Activated CD4-positive, alpha-beta T cell treated with anti-CD3 and anti-CD28 coated beads, Interleukin-2, amount 10 ng/mL, durations not matched to agents 7 days and 5 days (primary cell): ENCODE measurements around the gene UBE2QL1. TPM values are rescaled to one million over a fixed set of nuclear protein-coding genes. Genes with fewer than 3 reads are reported as not detected.

Experiments
- CTCF ChIA-PET: fragments of 350-600 bp; sonication (Branson Sonifier 250); formaldehyde crosslinking; loops from one replicate; lab custom pipeline; 2021; ENCODE audit warnings: antibody characterized with exemption; lab: Charles Lee
- POLR2A ChIA-PET: fragments of 350-600 bp; sonication (Branson Sonifier 250); formaldehyde crosslinking; loops from one replicate; lab custom pipeline; 2021; ENCODE audit warnings: antibody characterized with exemption; lab: Charles Lee
- DNase-seq: peaks from one replicate; pipeline ENCODE4 v3.0.0-alpha.2; 2020
- H3K27ac Mint-ChIP-seq: one replicate; pipeline ENCODE4 v1.8.0; 2021; ENCODE audit warnings: mild to moderate bottlenecking, moderate library complexity, mixed read lengths
- H3K27me3 Mint-ChIP-seq: one replicate; pipeline ENCODE4 v1.8.0; 2021; ENCODE audit warnings: mixed read lengths
- H3K36me3 Mint-ChIP-seq: one replicate; pipeline ENCODE4 v1.8.0; 2021; ENCODE audit warnings: low read depth, mixed read lengths
- H3K4me1 Mint-ChIP-seq: one replicate; pipeline ENCODE4 v1.8.0; 2021; ENCODE audit warnings: mixed read lengths
- H3K4me3 Mint-ChIP-seq: one replicate; pipeline ENCODE4 v1.8.0; 2021; ENCODE audit warnings: mild to moderate bottlenecking, moderate library complexity, mixed read lengths
- H3K9me3 Mint-ChIP-seq: one replicate; pipeline ENCODE4 v1.8.0; 2021; ENCODE audit warnings: mixed read lengths
- total RNA-seq, 2 experiments: library from RNA; stranded (reverse); gene quantifications; one replicate each; pipeline ENCODE4 v1.2.3, GENCODE V29; 2021

The UBE2QL1 gene
- total RNA-seq, 2 experiments from 2014 or later: not detected

DNA sequence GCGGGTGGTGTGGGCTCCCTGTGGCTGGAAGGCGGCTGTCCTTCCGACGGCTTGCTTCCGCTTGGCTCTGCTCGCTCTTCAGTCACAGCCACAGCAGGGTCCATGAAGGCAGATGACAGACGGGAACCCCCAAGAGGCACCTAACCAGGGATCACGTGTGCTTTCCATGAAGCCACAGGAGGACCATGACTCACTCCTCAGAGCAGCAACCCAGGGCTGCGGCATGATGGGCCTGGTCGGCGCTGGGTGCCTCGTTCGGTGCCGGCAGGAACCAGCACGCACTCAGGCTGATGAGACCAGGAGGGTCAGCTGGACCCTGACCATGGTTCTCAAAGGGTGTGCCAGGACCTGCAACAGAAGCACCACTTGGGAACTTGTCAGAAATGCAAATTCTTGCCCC, 37.5 kb upstream of the UBE2QL1 start:
- no peaks in the 10 kb centered on the region for H3K9me3 Mint-ChIP-seq
- H3K4me1 Mint-ChIP-seq: no peaks in the 10 kb centered on the region
- no peak overlapping the region for H3K4me3 Mint-ChIP-seq
- H3K36me3 Mint-ChIP-seq: no peaks in the 10 kb centered on the region
- ChIA-PET POLR2A (no interaction called here), CTCF (no interaction called here)
- DNase-seq: no peak
- H3K27me3 Mint-ChIP-seq: no peaks in the 10 kb centered on the region
- no peak overlapping the region for H3K27ac Mint-ChIP-seq

DNA sequence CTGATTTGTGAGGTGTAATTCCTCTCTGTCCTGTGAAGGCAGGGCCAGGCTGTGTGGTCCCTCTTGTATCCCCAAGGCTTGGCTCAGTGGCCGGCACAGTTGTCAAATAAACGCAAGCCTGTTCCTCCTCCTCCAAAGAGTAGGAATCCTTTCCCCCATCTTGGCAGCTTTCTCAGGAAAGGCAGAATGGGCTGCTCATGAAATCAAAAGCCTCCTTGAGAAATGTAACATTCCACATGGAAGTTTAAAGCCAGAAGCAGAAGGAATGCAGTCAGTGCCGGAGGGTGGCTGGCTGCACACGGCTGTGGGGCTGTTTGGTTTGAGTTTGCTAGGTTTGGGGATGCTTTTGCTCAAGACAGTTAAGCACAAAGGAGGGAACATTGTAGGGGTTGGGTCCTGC, 35.8 kb upstream of the UBE2QL1 start:
- H3K36me3 Mint-ChIP-seq: no peaks in the 10 kb centered on the region
- H3K4me1 Mint-ChIP-seq: no peaks in the 10 kb centered on the region
- ChIA-PET CTCF (no interaction called here), POLR2A (no interaction called here)
- DNase-seq: no peak
- H3K9me3 Mint-ChIP-seq: no peaks in the 10 kb centered on the region
- no peaks in the 10 kb centered on the region for H3K27me3 Mint-ChIP-seq
- H3K27ac Mint-ChIP-seq: no peak overlapping the region
- no peak overlapping the region for H3K4me3 Mint-ChIP-seq

DNA sequence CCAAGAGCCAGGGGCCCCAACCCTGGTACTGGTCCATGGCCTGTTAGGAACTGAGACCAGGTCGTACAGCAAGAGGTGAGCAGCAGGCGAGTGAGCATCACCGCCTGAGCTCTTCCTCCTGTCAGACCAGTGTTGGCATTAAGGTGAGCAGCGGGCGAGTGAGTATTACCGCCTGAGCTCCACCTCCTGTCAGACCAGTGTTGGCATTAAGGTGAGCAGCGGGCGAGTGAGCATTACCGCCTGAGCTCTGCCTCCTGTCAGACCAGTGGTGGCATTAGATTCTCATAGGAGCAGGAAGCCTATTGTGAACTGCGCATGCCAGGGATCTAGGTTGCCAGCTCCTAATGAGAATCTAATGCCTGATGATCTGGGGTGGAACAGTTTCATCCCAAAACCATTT, 31.0 kb upstream of the UBE2QL1 start:
- ChIA-PET POLR2A (no interaction called here), CTCF (no interaction called here)
- Mint-ChIP-seq H3K27ac (no peak overlapping the region), H3K4me3 (no peak overlapping the region), H3K9me3 (no peaks in the 10 kb centered on the region), H3K36me3 (no peaks in the 10 kb centered on the region), H3K4me1 (no peaks in the 10 kb centered on the region), H3K27me3 (no peaks in the 10 kb centered on the region)
- DNase-seq: no peak

DNA sequence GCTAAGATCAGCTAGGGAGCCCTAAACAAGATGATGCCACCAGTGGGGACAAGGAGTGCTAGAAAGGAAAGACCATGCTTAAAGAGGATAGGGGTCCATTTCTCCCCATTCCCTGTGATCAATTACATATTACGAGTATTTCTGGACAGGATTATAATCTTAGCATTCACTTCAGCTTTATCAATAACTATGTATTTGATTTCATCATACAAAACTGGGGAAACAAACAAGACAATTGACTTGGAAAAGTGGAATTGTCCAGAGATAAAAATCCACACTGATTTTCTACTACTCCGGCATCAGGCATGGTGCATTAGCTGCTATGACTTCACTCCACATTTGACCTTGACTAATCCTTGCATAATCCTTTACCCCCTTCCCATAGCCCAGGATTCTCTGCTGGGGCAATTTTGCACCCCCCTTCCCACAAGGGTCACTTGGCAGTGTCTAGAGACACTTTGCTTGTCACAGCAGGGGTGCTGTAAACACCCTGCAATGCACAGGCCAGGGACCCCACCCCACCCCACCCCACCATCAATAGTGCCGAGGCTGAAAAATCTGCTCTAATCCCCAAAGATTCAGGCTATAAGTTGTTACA, 29.9 kb upstream of the UBE2QL1 start:
- Mint-ChIP-seq H3K36me3 (no peaks in the 10 kb centered on the region), H3K4me1 (no peaks in the 10 kb centered on the region), H3K9me3 (no peaks in the 10 kb centered on the region), H3K4me3 (no peak overlapping the region), H3K27me3 (no peaks in the 10 kb centered on the region), H3K27ac (no peak overlapping the region)
- ChIA-PET POLR2A (no interaction called here), CTCF (no interaction called here)
- no peak for DNase-seq

DNA sequence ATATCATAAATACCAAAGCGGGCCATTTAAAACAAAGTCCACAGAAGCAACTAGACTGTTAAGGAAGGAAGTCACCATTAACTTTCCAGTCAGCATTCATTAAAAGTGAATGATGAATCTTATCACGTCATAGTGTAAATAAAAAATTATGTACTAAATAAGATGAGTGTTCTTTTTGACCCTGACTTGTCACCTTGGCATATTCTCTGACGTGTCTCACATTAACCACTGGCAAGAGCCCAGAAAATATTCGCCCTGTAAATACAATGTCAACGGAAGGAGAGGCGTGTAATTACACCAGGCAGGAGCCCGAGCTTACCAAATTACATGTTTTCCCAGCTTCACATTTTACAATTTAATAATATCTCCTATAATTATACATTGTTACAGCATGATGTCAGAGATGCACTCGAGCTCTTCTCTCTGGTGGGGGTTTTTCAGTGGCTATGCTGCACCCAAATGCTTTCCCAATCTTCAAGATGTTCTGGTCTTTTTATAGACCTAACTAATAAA, 29.3 kb upstream of the UBE2QL1 start:
- no peaks in the 10 kb centered on the region for H3K9me3 Mint-ChIP-seq
- CTCF ChIA-PET: interaction anchor here (1.4 kb wide), 1 partner anchor 10 kb away, joined by 5 read pairs; no protein-coding TSS in a partner anchor

DNA sequence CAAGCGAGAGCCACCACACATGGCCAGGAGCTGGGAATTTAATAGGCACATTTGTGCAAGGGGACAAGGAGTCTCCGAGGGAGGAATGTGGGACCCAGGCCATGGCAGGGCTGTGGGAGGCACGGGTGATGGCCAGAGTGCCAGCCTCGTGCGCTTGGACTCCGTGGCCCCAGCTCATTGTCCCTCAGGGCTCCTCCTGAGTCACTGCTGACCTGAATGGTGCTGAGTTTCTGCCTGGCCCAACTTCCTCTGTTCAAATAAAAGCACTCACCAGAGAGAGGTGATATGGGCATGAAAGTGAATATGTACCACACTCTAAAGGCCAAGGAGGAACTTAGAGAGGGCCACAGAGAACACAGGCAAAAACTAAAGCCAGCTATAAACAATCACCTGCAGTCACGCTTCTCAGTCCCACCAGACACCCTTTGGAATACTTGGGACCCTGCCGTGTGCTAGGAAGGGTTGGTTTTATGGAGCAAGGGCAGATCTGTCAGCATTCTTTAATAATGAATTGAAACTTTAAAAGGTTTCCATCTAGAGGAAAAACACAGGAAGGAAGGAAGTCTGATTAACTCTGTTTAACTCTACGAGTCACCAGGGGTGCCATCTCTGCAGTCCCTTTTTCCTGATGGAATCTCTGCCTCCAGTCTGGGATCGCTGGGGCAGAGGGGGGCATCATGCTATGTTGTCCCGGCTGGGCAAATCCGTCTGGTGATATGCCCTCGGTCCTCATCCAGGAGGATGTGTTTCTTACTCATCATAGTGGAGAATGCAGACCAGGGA, 25.1 kb upstream of the UBE2QL1 start:
- Mint-ChIP-seq H3K36me3 (no peaks in the 10 kb centered on the region), H3K27me3 (peaks cover 5% of the 10 kb centered on the region), H3K27ac (no peak overlapping the region), H3K4me3 (no peak overlapping the region), H3K9me3 (no peaks in the 10 kb centered on the region), H3K4me1 (no peaks in the 10 kb centered on the region)
- CTCF ChIA-PET: interaction anchor here (1.3 kb wide), 1 partner anchor 11 kb away, joined by 4 read pairs; no protein-coding TSS in a partner anchor
- DNase-seq: no peak
- POLR2A ChIA-PET: no interaction called here

More for the DNA sequence above, 29.3 kb upstream of the UBE2QL1 start:
- Mint-ChIP-seq H3K27ac (no peak overlapping the region), H3K4me1 (no peaks in the 10 kb centered on the region), H3K4me3 (no peak overlapping the region), H3K27me3 (no peaks in the 10 kb centered on the region), H3K36me3 (no peaks in the 10 kb centered on the region)
- no peak for DNase-seq
- POLR2A ChIA-PET: no interaction called here

DNA sequence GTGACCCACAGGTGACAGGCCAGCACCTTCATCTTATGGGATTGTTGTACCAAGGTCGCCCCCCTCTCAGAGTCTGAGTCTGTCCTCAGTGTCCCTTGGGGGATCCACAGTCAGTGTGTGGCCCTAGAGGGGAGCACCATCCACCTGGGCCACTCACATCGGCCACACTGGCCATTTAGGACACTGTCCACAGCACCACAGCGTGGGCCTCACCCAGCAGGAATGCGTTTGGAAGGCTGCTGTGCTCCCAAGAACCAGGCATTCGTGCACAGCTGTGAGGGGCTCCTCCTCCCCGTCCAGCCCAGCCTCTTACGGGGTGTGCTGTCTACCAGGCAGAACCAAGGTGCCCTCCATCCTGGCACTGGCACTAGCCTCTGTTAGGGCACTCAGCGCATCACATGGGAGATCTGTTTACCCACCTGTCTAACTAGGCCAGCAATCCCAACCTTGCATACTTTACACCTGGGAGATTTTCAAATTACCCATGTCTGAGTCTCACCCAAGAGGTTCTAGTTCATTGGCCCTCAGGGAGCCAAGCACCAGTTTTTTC, 24.5 kb upstream of the UBE2QL1 start:
- POLR2A ChIA-PET: no interaction called here
- Mint-ChIP-seq H3K4me1 (no peaks in the 10 kb centered on the region), H3K9me3 (no peaks in the 10 kb centered on the region), H3K4me3 (no peak overlapping the region), H3K27me3 (peaks cover 6% of the 10 kb centered on the region), H3K27ac (no peak overlapping the region), H3K36me3 (no peaks in the 10 kb centered on the region)
- CTCF ChIA-PET: no interaction called here
- no peak for DNase-seq

DNA sequence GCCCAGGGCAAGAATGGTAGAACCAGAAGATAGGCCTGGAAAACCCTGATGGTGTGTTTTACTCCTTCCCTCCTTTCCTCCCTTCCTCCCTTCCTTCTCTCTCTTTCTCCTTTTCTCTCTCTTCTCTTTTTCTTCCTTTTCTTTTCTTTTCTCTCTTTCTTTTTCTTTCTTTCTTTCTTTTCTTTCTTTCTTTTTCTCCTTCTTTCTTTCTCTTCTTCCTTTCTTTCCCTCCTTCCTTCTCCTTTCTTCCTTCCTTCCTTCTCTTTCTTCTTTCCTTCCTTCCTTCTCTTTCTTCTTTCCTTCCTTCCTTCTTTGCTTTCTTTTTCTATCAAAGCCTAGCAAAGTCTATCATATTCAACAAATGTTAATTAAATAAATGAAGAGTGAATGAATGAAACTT, 24.0 kb upstream of the UBE2QL1 start:
- no peaks in the 10 kb centered on the region for H3K4me1 Mint-ChIP-seq
- H3K9me3 Mint-ChIP-seq: no peaks in the 10 kb centered on the region
- POLR2A ChIA-PET: no interaction called here
- CTCF ChIA-PET: no interaction called here
- H3K27ac Mint-ChIP-seq: no peak overlapping the region
- no peak overlapping the region for H3K4me3 Mint-ChIP-seq
- H3K36me3 Mint-ChIP-seq: no peaks in the 10 kb centered on the region
- H3K27me3 Mint-ChIP-seq: peaks cover 9% of the 10 kb centered on the region
- DNase-seq: no peak

DNA sequence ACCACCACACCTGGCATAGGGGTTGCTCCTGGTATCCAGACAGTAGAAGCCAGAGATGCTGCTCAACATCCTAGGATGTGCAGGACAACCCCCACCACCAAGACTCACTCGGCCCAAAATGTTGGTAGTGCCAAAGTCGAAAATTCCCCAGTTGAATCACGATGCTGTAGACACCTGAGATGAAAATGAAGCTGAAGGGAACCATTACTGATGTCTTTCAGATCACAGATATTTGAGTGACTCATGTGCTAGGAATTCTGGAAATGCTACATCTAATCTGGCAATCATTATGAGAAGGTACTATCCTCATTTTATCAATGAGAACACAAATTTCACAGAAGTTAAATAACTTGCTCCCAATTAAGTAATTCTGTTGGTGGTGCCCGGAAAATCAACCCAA, 21.0 kb upstream of the UBE2QL1 start:
- H3K27ac Mint-ChIP-seq: no peak overlapping the region
- no peak overlapping the region for H3K4me3 Mint-ChIP-seq
- H3K9me3 Mint-ChIP-seq: no peaks in the 10 kb centered on the region
- DNase-seq: no peak
- H3K36me3 Mint-ChIP-seq: no peaks in the 10 kb centered on the region
- POLR2A ChIA-PET: no interaction called here
- CTCF ChIA-PET: interaction anchor here (0.6 kb wide), 1 partner anchor 147 kb away, joined by 3 read pairs; no protein-coding TSS in a partner anchor
- H3K4me1 Mint-ChIP-seq: no peaks in the 10 kb centered on the region
- H3K27me3 Mint-ChIP-seq: peaks cover 14% of the 10 kb centered on the region

DNA sequence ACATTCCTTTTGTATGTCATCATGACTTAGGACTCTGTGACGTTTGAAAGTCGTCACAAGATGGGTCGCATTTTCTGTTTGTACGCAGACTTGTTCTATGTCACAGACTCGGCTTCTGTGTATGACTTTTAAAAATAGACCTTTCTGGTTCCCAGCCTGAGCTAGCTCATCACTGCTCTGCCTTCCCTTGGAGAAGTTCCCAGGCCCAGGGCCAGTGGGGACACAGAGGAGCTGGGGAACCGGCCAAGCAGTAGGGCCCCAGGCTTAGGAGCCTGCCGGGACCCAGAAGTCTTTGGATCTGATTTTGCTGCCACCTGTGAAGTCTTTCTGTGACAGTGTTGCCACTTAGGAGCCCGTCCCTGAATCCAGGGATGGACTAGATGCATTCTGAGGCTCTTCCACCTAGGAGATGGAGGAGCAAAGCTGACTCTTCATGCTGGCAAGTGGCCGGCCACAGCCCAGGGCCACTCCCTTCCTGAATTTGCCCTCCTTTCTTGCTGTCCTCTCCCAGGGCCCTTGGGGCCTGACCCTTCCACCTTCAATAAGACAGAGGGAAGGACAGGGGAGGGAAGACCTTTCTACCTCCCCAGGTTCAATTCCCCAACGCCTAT, 18.1 kb upstream of the UBE2QL1 start:
- DNase-seq: no peak
- no peak overlapping the region for H3K4me3 Mint-ChIP-seq
- peaks cover 21% of the 10 kb centered on the region for H3K27me3 Mint-ChIP-seq

DNA sequence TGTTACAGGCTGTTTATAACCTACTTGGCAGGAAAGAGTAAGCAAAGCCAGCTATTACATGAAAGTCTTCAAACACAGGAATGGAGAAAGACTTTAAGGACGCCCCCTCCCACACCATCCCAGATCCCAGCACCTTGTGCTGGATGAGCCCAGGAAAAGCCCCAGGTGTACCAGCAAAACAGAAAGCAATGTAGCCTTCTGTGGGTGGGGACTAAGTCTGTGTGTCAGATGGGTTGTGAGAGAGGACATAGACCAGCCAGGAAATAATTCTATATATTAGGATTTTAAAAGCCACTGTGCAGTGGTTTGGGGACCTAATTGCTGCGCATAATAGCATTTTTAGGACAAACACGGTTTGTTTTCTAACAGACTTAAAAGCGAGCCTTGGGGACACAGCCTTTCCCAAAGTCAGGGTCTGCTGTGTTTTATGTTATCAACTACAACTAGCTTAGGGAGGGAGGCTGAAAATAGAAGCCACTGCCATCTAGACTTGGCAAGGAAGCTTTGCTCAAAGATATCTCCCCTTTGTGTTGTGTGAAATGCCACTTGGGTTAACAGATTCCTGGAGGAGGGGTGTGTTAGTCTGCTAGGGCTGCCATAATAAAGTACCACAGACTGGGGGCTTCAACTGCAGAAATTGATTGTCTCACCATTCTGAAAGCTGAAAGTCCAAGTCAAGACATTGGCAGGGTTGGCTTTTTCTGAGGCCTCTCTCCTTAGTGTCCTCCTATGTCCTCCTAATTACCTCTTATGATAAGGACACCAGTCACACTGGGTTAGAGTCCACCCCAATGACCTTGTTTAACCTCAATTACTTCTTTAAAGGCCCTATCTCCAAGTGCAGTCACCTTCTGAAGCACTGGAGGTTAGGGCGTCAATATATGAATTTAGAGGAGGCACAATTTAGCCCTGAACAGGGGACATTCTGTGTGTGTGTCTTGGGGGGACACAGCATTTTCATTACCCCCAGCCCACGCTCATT, 17.2 kb upstream of the UBE2QL1 start:
- ChIA-PET CTCF (no interaction called here), POLR2A (no interaction called here)
- Mint-ChIP-seq H3K27ac (no peak overlapping the region), H3K4me1 (no peaks in the 10 kb centered on the region), H3K9me3 (no peaks in the 10 kb centered on the region), H3K36me3 (no peaks in the 10 kb centered on the region), H3K4me3 (no peak overlapping the region), H3K27me3 (peaks cover 25% of the 10 kb centered on the region)
- DNase-seq: no peak

More for the DNA sequence above, 18.1 kb upstream of the UBE2QL1 start:
- Mint-ChIP-seq H3K9me3 (no peaks in the 10 kb centered on the region), H3K27ac (no peak overlapping the region), H3K4me1 (no peaks in the 10 kb centered on the region), H3K36me3 (no peaks in the 10 kb centered on the region)
- ChIA-PET CTCF (no interaction called here), POLR2A (no interaction called here)

DNA sequence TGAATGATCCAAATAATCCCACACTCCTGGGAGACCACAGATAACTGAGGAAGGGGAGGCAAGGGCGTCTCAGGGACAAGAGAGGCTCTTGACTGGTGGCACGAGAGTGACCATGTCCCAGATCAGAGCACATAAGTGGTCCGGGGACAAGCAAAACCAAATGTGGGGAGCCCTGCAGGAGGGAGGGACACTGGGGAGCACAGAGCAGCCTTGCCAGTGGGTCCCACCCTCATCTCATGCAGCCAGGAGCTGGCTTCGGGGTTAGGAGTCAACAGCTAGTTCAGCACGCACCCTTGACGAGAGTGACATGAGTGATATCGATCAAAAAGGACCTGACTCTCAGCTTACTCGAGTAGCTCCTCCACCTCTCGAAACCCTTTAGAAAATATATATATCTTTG, 16.5 kb upstream of the UBE2QL1 start:
- DNase-seq: no peak
- ChIA-PET CTCF (no interaction called here), POLR2A (no interaction called here)
- Mint-ChIP-seq H3K4me3 (no peak overlapping the region), H3K27ac (no peak overlapping the region), H3K36me3 (no peaks in the 10 kb centered on the region), H3K27me3 (peaks cover 25% of the 10 kb centered on the region), H3K4me1 (no peaks in the 10 kb centered on the region), H3K9me3 (no peaks in the 10 kb centered on the region)
